H1 (cell line): Measurements from ENCODE around the gene SLC15A1. TPM values are rescaled to one million over a fixed set of nuclear protein-coding genes. Genes with fewer than 3 reads are reported as not detected.

Experiments used
- CTCF ChIA-PET: fragments of 300-600 bp; sonication (Branson Sonifier 250); formaldehyde crosslinking; loops from one replicate; lab custom pipeline; 2021; ENCODE audit not compliant: partially characterized antibody; lab: Charles Lee
- POLR2A ChIA-PET: fragments of 300-600 bp; sonication (Branson Sonifier 250); formaldehyde crosslinking; loops from one replicate; lab custom pipeline; 2021; ENCODE audit warnings: inconsistent platforms; ENCODE audit not compliant: partially characterized antibody; lab: Charles Lee
- DNase-seq, 2 experiments: peaks; one replicate each; pipeline versions ENCODE4 v3.0.0 to v3.0.0-alpha.2; 2010 to 2022; ENCODE audit warnings: low spot score in 2 of 2, low read depth in 1 of 2, mixed read lengths in 1 of 2
- FAIRE-seq: peaks from 2 replicates; lab custom pipeline; 2011; peaks lifted over from hg19 to GRCh38; lab: Jason Lieb, UNC
- H2AFZ ChIP-seq: 2 replicates; pipeline ENCODE4 v1.8.1; 2012; ENCODE audit warnings: low read length, inconsistent platforms
- H2AK5ac ChIP-seq: 2 replicates; pipeline ENCODE4 v1.6.1; 2013; ENCODE audit warnings: low read depth, low read length
- H2BK120ac ChIP-seq: replicated peaks from 2 replicates; pipeline ENCODE3; 2013; ENCODE audit warnings: low read depth, low read length, inconsistent platforms
- H2BK12ac ChIP-seq: 2 replicates; pipeline ENCODE4 v1.6.1; 2013; ENCODE audit warnings: low read depth, low read length
- H2BK15ac ChIP-seq: 2 replicates; pipeline ENCODE4 v1.6.1; 2013; ENCODE audit warnings: low read length
- H2BK20ac ChIP-seq: 2 replicates; pipeline ENCODE4 v1.6.1; 2013; ENCODE audit warnings: low read length
- H2BK5ac ChIP-seq: 2 replicates; pipeline ENCODE4 v1.6.1; 2013; ENCODE audit warnings: low read depth, low read length
- H3K14ac ChIP-seq: 2 replicates; pipeline ENCODE4 v1.6.1; 2013; ENCODE audit warnings: inconsistent platforms; ENCODE audit not compliant: insufficient read length
- H3K18ac ChIP-seq: 2 replicates; pipeline ENCODE4 v1.6.1; 2013; ENCODE audit warnings: low read length; ENCODE audit errors: extremely low read depth
- H3K23ac ChIP-seq: 2 replicates; pipeline ENCODE4 v1.6.1; 2013; ENCODE audit warnings: inconsistent platforms; ENCODE audit not compliant: insufficient read length
- H3K23me2 ChIP-seq: 2 replicates; pipeline ENCODE4 v1.6.1; 2013; ENCODE audit warnings: low read depth, low read length
- H3K27ac ChIP-seq: 2 replicates; pipeline ENCODE4 v1.6.1; 2011; ENCODE audit warnings: low read depth, low read length, inconsistent platforms
- H3K27me3 ChIP-seq, 4 experiments: replicated peaks in 1 of 4; 1 replicate in 1 of 4; 2 replicates in 3 of 4; pipeline versions ENCODE4 v1.6.1 to v1.8.1; 2011 to 2013; ENCODE audit warnings: low read length in 3 of 4, mild to moderate bottlenecking in 3 of 4, inconsistent platforms in 2 of 4, mixed read lengths in 2 of 4, moderate library complexity in 1 of 4; ENCODE audit not compliant: control insufficient read depth in 3 of 4, insufficient read depth in 3 of 4; ENCODE audit errors: extremely low read depth in 1 of 4
- H3K36me3 ChIP-seq, 4 experiments: 2 replicates each; pipeline versions ENCODE4 v1.6.1 to v1.8.1; 2011 to 2013; ENCODE audit warnings: mild to moderate bottlenecking in 4 of 4, low read length in 3 of 4, moderate library complexity in 2 of 4, control low read depth in 1 of 4, inconsistent platforms in 1 of 4; ENCODE audit not compliant: insufficient read depth in 4 of 4, control insufficient read depth in 2 of 4
- H3K4ac ChIP-seq: replicated peaks from 2 replicates; pipeline ENCODE3; 2013; ENCODE audit warnings: low read length, low read depth, mixed read lengths, inconsistent platforms; ENCODE audit not compliant: insufficient read length
- H3K4me1 ChIP-seq, 4 experiments: replicated peaks in 1 of 4; 1 replicate in 1 of 4; 2 replicates in 3 of 4; pipeline versions ENCODE4 v1.6.1 to v1.8.1; 2011 to 2013; ENCODE audit warnings: low read length in 3 of 4, inconsistent platforms in 2 of 4, mixed read lengths in 1 of 4; ENCODE audit not compliant: insufficient read depth in 4 of 4, control insufficient read depth in 3 of 4
- H3K4me2 ChIP-seq, 2 experiments: 2 replicates each; pipeline versions ENCODE4 v1.6.1 to v1.8.1; 2011 to 2013; ENCODE audit warnings: low read depth in 2 of 2, low read length in 2 of 2, control low read depth in 1 of 2, inconsistent platforms in 1 of 2, mild to moderate bottlenecking in 1 of 2; ENCODE audit not compliant: insufficient read depth in 1 of 2
- H3K4me3 ChIP-seq, 4 experiments: fragments of 200-600, 300-600 bp in 1 of 4; sonication (generic), shearing (Covaris generic), sonication (Bioruptor Twin) in 1 of 4; 2 replicates each; pipeline versions ENCODE4 v1.5.1 to v1.8.1; 2011 to 2016; ENCODE audit warnings: low read length in 4 of 4, low read depth in 3 of 4, control low read depth in 2 of 4, inconsistent platforms in 2 of 4, mild to moderate bottlenecking in 2 of 4, mixed read lengths in 1 of 4, moderate library complexity in 1 of 4; ENCODE audit not compliant: insufficient read depth in 2 of 4; ENCODE audit errors: extremely low read depth in 1 of 4
- H3K56ac ChIP-seq: replicated peaks from 2 replicates; pipeline ENCODE3; 2013; ENCODE audit warnings: low read depth, mild to moderate bottlenecking, mixed read lengths, low read length, inconsistent platforms; ENCODE audit not compliant: insufficient read length
- H3K79me1 ChIP-seq: 2 replicates; pipeline ENCODE4 v1.6.1; 2013; ENCODE audit warnings: low read depth, low read length, control low read depth
- H3K79me2 ChIP-seq, 2 experiments: 2 replicates each; pipeline versions ENCODE4 v1.6.1 to v1.8.1; 2012 to 2013; ENCODE audit warnings: low read length in 2 of 2, mild to moderate bottlenecking in 2 of 2, inconsistent platforms in 1 of 2; ENCODE audit not compliant: insufficient read depth in 2 of 2, control insufficient read depth in 1 of 2
- H3K9ac ChIP-seq, 4 experiments: replicated peaks in 1 of 4; 1 replicate in 1 of 4; 2 replicates in 3 of 4; pipeline versions ENCODE4 v1.6.1 to v1.8.1; 2011 to 2013; ENCODE audit warnings: low read depth in 3 of 4, low read length in 3 of 4, control low read depth in 2 of 4, mild to moderate bottlenecking in 2 of 4, moderate library complexity in 2 of 4, inconsistent platforms in 1 of 4; ENCODE audit errors: extremely low read depth in 1 of 4
- H3K9me3 ChIP-seq, 2 experiments: 2 replicates each; pipeline versions ENCODE4 v1.6.1 to v1.8.1; 2012 to 2013; ENCODE audit warnings: mild to moderate bottlenecking in 2 of 2, moderate library complexity in 2 of 2, control low read depth in 1 of 2, inconsistent platforms in 1 of 2, low read depth in 1 of 2, low read length in 1 of 2, mixed read lengths in 1 of 2; ENCODE audit not compliant: insufficient read depth in 2 of 2
- H4K20me1 ChIP-seq, 2 experiments: replicated peaks in 1 of 2; 2 replicates each; pipeline versions ENCODE3 to v1.8.1; 2011 to 2013; ENCODE audit warnings: inconsistent platforms in 2 of 2, low read length in 2 of 2, mild to moderate bottlenecking in 1 of 2; ENCODE audit not compliant: insufficient read depth in 2 of 2, control insufficient read depth in 1 of 2
- H4K5ac ChIP-seq: 2 replicates; pipeline ENCODE4 v1.6.1; 2013; ENCODE audit warnings: low read length, low read depth, mixed read lengths, inconsistent platforms; ENCODE audit not compliant: insufficient read length
- H4K8ac ChIP-seq: 2 replicates; pipeline ENCODE4 v1.8.0; 2013; ENCODE audit warnings: mild to moderate bottlenecking, moderate library complexity, low read length, inconsistent platforms; ENCODE audit not compliant: insufficient read depth; ENCODE audit errors: extremely low read depth
- H4K91ac ChIP-seq: replicated peaks from 2 replicates; pipeline ENCODE3; 2013; ENCODE audit warnings: low read length, mixed read lengths, inconsistent platforms; ENCODE audit not compliant: insufficient read length
- BACH1 ChIP-seq: IDR thresholded peaks from 2 replicates; pipeline ENCODE4 v1.6.1; 2012; ENCODE audit warnings: low read length, improper control_type of control experiment
- BRCA1 ChIP-seq: IDR thresholded peaks from 2 replicates; pipeline ENCODE4 v1.6.1; 2012; ENCODE audit warnings: low read depth, low read length, improper control_type of control experiment
- CREB1 ChIP-seq: IDR thresholded peaks from 2 replicates; pipeline ENCODE4 v1.6.1; 2012; ENCODE audit warnings: inconsistent platforms
- EP300 ChIP-seq, 2 experiments: IDR thresholded peaks; 1 replicate in 1 of 2; 2 replicates in 1 of 2; pipeline ENCODE4 v1.6.1; 2011 to 2012; ENCODE audit warnings: low read depth in 2 of 2, low read length in 2 of 2, mild to moderate bottlenecking in 2 of 2, borderline replicate concordance in 1 of 2, inconsistent platforms in 1 of 2, moderate library complexity in 1 of 2
- JUND ChIP-seq: IDR thresholded peaks from 2 replicates; pipeline ENCODE4 v1.6.1; 2011; ENCODE audit warnings: mild to moderate bottlenecking, improper control_type of control experiment, low read length
- KDM5A ChIP-seq: fragments of 200-600 bp; IDR thresholded peaks from 2 replicates; pipeline ENCODE4 v1.7.1; 2012; ENCODE audit warnings: mild to moderate bottlenecking, low read length, inconsistent platforms, mixed read lengths
- MAFK ChIP-seq: IDR thresholded peaks from 2 replicates; pipeline ENCODE4 v1.6.1; 2012; ENCODE audit warnings: low read depth, mild to moderate bottlenecking, improper control_type of control experiment, low read length
- NANOG ChIP-seq: IDR thresholded peaks from 2 replicates; pipeline ENCODE4 v1.6.1; 2011; ENCODE audit warnings: low read length, low read depth, mild to moderate bottlenecking, inconsistent platforms; ENCODE audit not compliant: insufficient read depth, poor library complexity, severe bottlenecking
- SIN3A ChIP-seq, 2 experiments: IDR thresholded peaks in 1 of 2; conservative IDR thresholded peaks in 1 of 2; 2 replicates each; pipeline ENCODE4 v1.6.1; 2011 to 2012; ENCODE audit warnings: low read length in 2 of 2, improper control_type of control experiment in 1 of 2, low read depth in 1 of 2, mild to moderate bottlenecking in 1 of 2
- SP2 ChIP-seq: IDR thresholded peaks from 2 replicates; pipeline ENCODE4 v1.6.1; 2012; ENCODE audit warnings: mild to moderate bottlenecking, low read length, inconsistent platforms
- TAF7 ChIP-seq: optimal IDR thresholded peaks from 2 replicates; pipeline ENCODE3; 2011; ENCODE audit warnings: low read depth, mild to moderate bottlenecking, inconsistent platforms, low read length, moderate library complexity, borderline replicate concordance
- TBP ChIP-seq: IDR thresholded peaks from 2 replicates; pipeline ENCODE4 v1.6.1; 2011; ENCODE audit warnings: low read depth, low read length, improper control_type of control experiment
- WGBS, 2 experiments: shearing (Covaris generic) in 1 of 2; methylation state at CpG; one replicate each; pipeline versions ENCODE4 v1.1.6 to v1.1.7; 2013 to 2015; ENCODE audit warnings: low lambda C conversion rate in 2 of 2, mixed read lengths in 2 of 2, inconsistent platforms in 1 of 2, low coverage in 1 of 2, missing lambda C conversion rate in 1 of 2; ENCODE audit not compliant: insufficient replicate concordance in 2 of 2, insufficient coverage in 1 of 2, insufficient read length in 1 of 2; ENCODE audit errors: extremely low coverage in 1 of 2, missing lambda C conversion rate in 1 of 2; 5-methylcytosine and 5-hydroxymethylcytosine counted together
- polyA plus RNA-seq, 7 experiments: library from polyadenylated mRNA; depleted of rRNA in 3 of 7; stranded (reverse) in 5 of 7; unstranded in 2 of 7; fragments of >200 nt in 5 of 7; fragments of 200-250 nt in 2 of 7; gene quantifications; 1 replicate in 5 of 7; 2 replicates in 1 of 7; 4 replicates in 1 of 7; pipeline versions ENCODE4 v1.2.1 to v1.2.3, GENCODE V29; 2011 to 2013; ENCODE audit warnings: missing spikeins in 2 of 7, mixed read lengths in 2 of 7
- total RNA-seq: library from RNA; stranded (reverse); fragmentation: NEBNext Ultra II Directional; extraction: Animal tissue kit (Norgen Biotek cat#: 25700); gene quantifications from 2 replicates; pipeline ENCODE4 v1.2.1, GENCODE V29; 2021

The SLC15A1 gene
- total and polyA plus RNA-seq, 2 of the 8 experiments (the other 6 are each of a cell fraction or from before 2014, with no cell fraction given) = 1.3 to 2.4 TPM

- Histone ChIP-seq H3K27me3 (no peaks in the 10 kb centered on the region; a peak in 1 of 7 replicates), H3K4me2 (no peak overlapping the region), H2AK5ac (no peak overlapping the region), H3K9me3 (no peaks in the 10 kb centered on the region), H4K5ac (no peak overlapping the region), H3K36me3 (no peaks in the 10 kb centered on the region), H2BK120ac (no peak overlapping the region), H3K4ac (no peak overlapping the region), H3K4me1 (peaks cover 0 to 4% (median 1%) of the 10 kb centered on the region in 4 experiments; a peak in 2 of 7 replicates), H2BK20ac (no peak overlapping the region), H4K20me1 (no peaks in the 10 kb centered on the region), H2BK12ac (no peak overlapping the region), H2BK5ac (no peak overlapping the region), H3K9ac (no peak overlapping the region), H4K91ac (no peak overlapping the region), H3K27ac (no peak overlapping the region), H3K4me3 (no peak overlapping the region), H3K18ac (no peak overlapping the region), H2AFZ (no peak overlapping the region), H2BK15ac (no peak overlapping the region), H3K79me1 (no peaks in the 10 kb centered on the region), H3K14ac (no peak overlapping the region), H3K79me2 (no peaks in the 10 kb centered on the region), H3K56ac (no peak overlapping the region), H4K8ac (no peak overlapping the region), H3K23ac (no peak overlapping the region), H3K23me2 (no peaks in the 10 kb centered on the region)
- CTCF ChIA-PET = interaction anchor here (0.7 to 4.9 kb wide), 12 partner anchors 10 to 316 kb away, joined by 3 to 37 read pairs (median 4); no protein-coding TSS in a partner anchor
- DNase-seq (no peak), FAIRE-seq (no peak)
- TF ChIP-seq CREB1 = no peak
- TF ChIP-seq TBP = no peak
- TF ChIP-seq BRCA1 = no peak
- no peak for TF ChIP-seq EP300 (IDR thresholded peaks at IDR 0.05; ENCODE audit: borderline replicate concordance in 1 of 2, low read depth in 2 of 2, low read length in 2 of 2)
- TF ChIP-seq BACH1 = no peak
- TF ChIP-seq JUND = no peak
- TF ChIP-seq NANOG = no peak
- no peak for TF ChIP-seq SP2
- no peak for TF ChIP-seq TAF7
- TF ChIP-seq MAFK = no peak
- no peak for TF ChIP-seq KDM5A
- TF ChIP-seq SIN3A (conservative IDR thresholded peaks at IDR 0.05 in 1 of 2, IDR thresholded peaks at IDR 0.05 in 1 of 2; ENCODE audit: low read depth in 1 of 2, low read length in 2 of 2) = no peak
- WGBS, 2 experiments = 82% methylated on average over 15 of the region's 15 CpGs; no CpG with 5 or more reads in 1 of the 2 experiments
- POLR2A ChIA-PET = no interaction called here
These were observed 8.9 kb upstream of the SLC15A1 start for GRCh38 chr13:98761126-98761985.
